ENCODE data around the gene SCYL1. TPM values are rescaled to one million over a fixed set of nuclear protein-coding genes. Genes with fewer than 3 reads are reported as not detected.

SCYL1 gene
- total RNA-seq, 6 donors from 2014 or later: 64.0 to 120 (median 88.8) TPM

- ATAC-seq (ENCODE audit: low FRiP score in 2 of 2) (peak; percentile 72 to 77), DNase-seq (peak; percentile 95 to 98)
- H3K36me3 ChIP-seq: peaks cover 0 to 16% (median 2%) of the 10 kb centered on the region in 4 donors
- H3K9me3 ChIP-seq: no peaks in the 10 kb centered on the region
- WGBS, 2 donors: 0 to 2% methylated on average over 6 to 27 of the region's 67 CpGs
- no peaks in the 10 kb centered on the region for H3K27me3 ChIP-seq
- H3K27ac ChIP-seq: peak overlapping the region; percentile 93 to 98 (median 94)
- peaks cover 58 to 78% (median 74%) of the 10 kb centered on the region in 4 donors for H3K4me1 ChIP-seq
- peak overlapping the region; percentile 35 to 93 (median 86) for H3K4me3 ChIP-seq
- TF ChIP-seq EP300 (IDR thresholded peaks at IDR 0.05) (peak in 3 of 4 donors; percentile 63 to 94 (median 71)), CTCF (IDR thresholded peaks at IDR 0.05) (peak; percentile 96 to 99 (median 97)), POLR2A (IDR thresholded peaks at IDR 0.05) (peak in 1 of 4 donors; percentile 37), POLR2AphosphoS5 (IDR thresholded peaks at IDR 0.05) (peak; percentile 92 to 96)
Observed at GRCh38 chr11:65574109-65574810, 49.4 kb downstream of the SCYL1 start.

GRCh38 chr11:65574811-65575567 is 50.1 kb downstream of the SCYL1 start:
- Histone ChIP-seq H3K27ac (peak overlapping the region; percentile 93 to 98 (median 94)), H3K9me3 (no peaks in the 10 kb centered on the region), H3K4me1 (peaks cover 56 to 74% (median 71%) of the 10 kb centered on the region in 4 donors), H3K36me3 (peaks cover 0 to 23% (median 9%) of the 10 kb centered on the region in 4 donors), H3K27me3 (no peaks in the 10 kb centered on the region), H3K4me3 (peak overlapping the region; percentile 35 to 93 (median 86))
- ATAC-seq (ENCODE audit: low FRiP score in 2 of 2): no peak
- peak; percentile 60 to 69 for DNase-seq
- WGBS, 2 donors: 27 to 43% methylated on average over 6 to 27 of the region's 28 CpGs
- no peak for TF ChIP-seq EP300 (IDR thresholded peaks at IDR 0.05)
- no peak for TF ChIP-seq CTCF (IDR thresholded peaks at IDR 0.05)
- peak in 2 of 4 donors; percentile 10 to 11 for TF ChIP-seq POLR2A (IDR thresholded peaks at IDR 0.05)

- DNase-seq (peak; percentile 75 to 96), ATAC-seq (ENCODE audit: low FRiP score in 2 of 2) (peak; percentile 9 to 63)
- Histone ChIP-seq H3K27me3 (no peaks in the 10 kb centered on the region), H3K4me1 (peaks cover 56 to 72% (median 70%) of the 10 kb centered on the region in 4 donors), H3K36me3 (peaks cover 0 to 30% (median 16%) of the 10 kb centered on the region in 4 donors), H3K27ac (peak within 1 kb of the TSS; percentile 93 to 98 (median 94)), H3K9me3 (no peaks in the 10 kb centered on the region), H3K4me3 (peak within 1 kb of the TSS; percentile 49 to 93 (median 86))
- TF ChIP-seq POLR2AphosphoS5 (IDR thresholded peaks at IDR 0.05): peak; percentile 51 to 54
- TF ChIP-seq EP300 (IDR thresholded peaks at IDR 0.05): no peak
- TF ChIP-seq POLR2A (IDR thresholded peaks at IDR 0.05): peak in 2 of 4 donors; percentile 23 to 54
- 0 to 5% methylated on average over 1 to 13 of the region's 69 CpGs for WGBS, 2 donors
Observed at GRCh38 chr11:65575568-65576231, 50.8 kb downstream of the SCYL1 start, which contains the start of gene EHBP1L1. Gene EHBP1L1 (plus strand): TSS chr11:65576053. CDS start chr11:65576303, 250 bp downstream.

- 9 to 40% methylated on average over 2 to 24 of the region's 26 CpGs for WGBS, 2 donors
Observed at GRCh38 chr11:65576232-65576866, 51.5 kb downstream of the SCYL1 start.

More at GRCh38 chr11:65576232-65576866, 51.5 kb downstream of the SCYL1 start:
- H3K36me3 ChIP-seq: peaks cover 0 to 37% (median 23%) of the 10 kb centered on the region in 4 donors
- H3K4me3 ChIP-seq: peak overlapping the region; percentile 49 to 93 (median 86)
- H3K4me1 ChIP-seq: peaks cover 49 to 66% (median 64%) of the 10 kb centered on the region in 4 donors
- H3K27me3 ChIP-seq: no peaks in the 10 kb centered on the region
- peak overlapping the region; percentile 93 to 98 (median 94) for H3K27ac ChIP-seq
- H3K9me3 ChIP-seq: no peaks in the 10 kb centered on the region
- DNase-seq: no peak
- TF ChIP-seq CTCF (IDR thresholded peaks at IDR 0.05) (no peak), POLR2A (IDR thresholded peaks at IDR 0.05) (no peak), POLR2AphosphoS5 (IDR thresholded peaks at IDR 0.05) (no peak), EP300 (IDR thresholded peaks at IDR 0.05) (no peak)
- no peak for ATAC-seq (ENCODE audit: low FRiP score in 2 of 2)
